Hepatocyte (in vitro differentiated cells): ENCODE data around the gene EPO.

Experiments used
- CTCF ChIP-seq: fragments of 200-600 bp; sonication (generic); IDR thresholded peaks from 2 replicates; pipeline ENCODE4 v1.5.1; 2016; ENCODE audit warnings: antibody characterized with exemption, mild to moderate bottlenecking; ENCODE audit not compliant: poor library complexity
- EZH2 ChIP-seq: fragments of 200-600 bp; sonication (generic); IDR thresholded peaks from 2 replicates; pipeline ENCODE4 v1.6.1; 2016; ENCODE audit warnings: antibody characterized with exemption, mild to moderate bottlenecking, borderline replicate concordance
- EZH2phosphoT487 ChIP-seq: fragments of 200-600 bp; sonication (generic); IDR thresholded peaks from one replicate; pipeline ENCODE4 v1.6.1; 2018; ENCODE audit warnings: antibody characterized with exemption, mild to moderate bottlenecking, low read depth, moderate library complexity; ENCODE audit not compliant: unreplicated experiment, severe bottlenecking

- TF ChIP-seq CTCF (no peak), EZH2 (no peak), EZH2phosphoT487 (no peak)
Measured at GRCh38 chr7:100693312-100694097, 26.8 kb upstream of the EPO start.
